SIG-M5 treated with dmso at 0.1 percent for 504 hours (cell line): ENCODE data around the gene CEACAM18.
"Not testable (repeated sequence)": the region's sequence is repeated elsewhere in the genome, so short reads cannot be mapped to it uniquely, and the experiment has no call there.

Source experiments
- DNase-seq: peaks from one replicate; lab custom pipeline; 2025; ENCODE audit not compliant: unreplicated experiment; lab: John Stamatoyannopoulos, UW

The CEACAM18 gene

GRCh38 chr19:51489113-51489512, 10.8 kb downstream of the CEACAM18 start:
- no peak for DNase-seq

- no peak for DNase-seq
Observed at GRCh38 chr19:51490676-51491075, 12.3 kb downstream of the CEACAM18 start.

GRCh38 chr19:51491586-51491985, 13.2 kb downstream of the CEACAM18 start:
- no peak for DNase-seq

GRCh38 chr19:51493776-51494175, 15.4 kb downstream of the CEACAM18 start:
- peak; percentile 7 for DNase-seq

GRCh38 chr19:51497666-51498065, 19.3 kb downstream of the CEACAM18 start:
- no peak for DNase-seq

GRCh38 chr19:51500931-51501330, 22.6 kb downstream of the CEACAM18 start:
- DNase-seq: not testable (repeated sequence)

- no peak for DNase-seq
Observed at GRCh38 chr19:51501594-51502263, 23.4 kb downstream of the CEACAM18 start, which contains the start of gene SIGLEC12. Gene SIGLEC12, minus strand, starts transcription at chr19:51501800. Its CDS starts 67 bp downstream, at chr19:51501733.

GRCh38 chr19:51503286-51503817, 25.0 kb downstream of the CEACAM18 start:
- DNase-seq: no peak

GRCh38 chr19:51503896-51504295, 25.6 kb downstream of the CEACAM18 start:
- DNase-seq: no peak

GRCh38 chr19:51505904-51506303, 27.6 kb downstream of the CEACAM18 start:
- DNase-seq: no peak

GRCh38 chr19:51507192-51507591, 28.9 kb downstream of the CEACAM18 start:
- DNase-seq: no peak

- no peak for DNase-seq
Observed at GRCh38 chr19:51507640-51508058, 29.3 kb downstream of the CEACAM18 start.

- no peak for DNase-seq
Observed at GRCh38 chr19:51508059-51508733, 29.9 kb downstream of the CEACAM18 start.

- no peak for DNase-seq
Observed at GRCh38 chr19:51509823-51510660, 31.7 kb downstream of the CEACAM18 start.

GRCh38 chr19:51511353-51511752, 33.0 kb downstream of the CEACAM18 start:
- no peak for DNase-seq

- no peak for DNase-seq
Observed at GRCh38 chr19:51513968-51514367, 35.6 kb downstream of the CEACAM18 start.

GRCh38 chr19:51514866-51515481, 36.6 kb downstream of the CEACAM18 start:
- peak; percentile 53 for DNase-seq

GRCh38 chr19:51520728-51521127, 42.4 kb downstream of the CEACAM18 start:
- DNase-seq: no peak

- no peak for DNase-seq
Observed at GRCh38 chr19:51521357-51521756, 43.0 kb downstream of the CEACAM18 start.

GRCh38 chr19:51521781-51522180, 43.4 kb downstream of the CEACAM18 start:
- DNase-seq: no peak
